ENCODE data around the gene TCEANC.
"Not testable (repeated sequence)": the region's sequence is repeated elsewhere in the genome, so short reads cannot be mapped to it uniquely, and the experiment has no call there.

TCEANC gene

DNA sequence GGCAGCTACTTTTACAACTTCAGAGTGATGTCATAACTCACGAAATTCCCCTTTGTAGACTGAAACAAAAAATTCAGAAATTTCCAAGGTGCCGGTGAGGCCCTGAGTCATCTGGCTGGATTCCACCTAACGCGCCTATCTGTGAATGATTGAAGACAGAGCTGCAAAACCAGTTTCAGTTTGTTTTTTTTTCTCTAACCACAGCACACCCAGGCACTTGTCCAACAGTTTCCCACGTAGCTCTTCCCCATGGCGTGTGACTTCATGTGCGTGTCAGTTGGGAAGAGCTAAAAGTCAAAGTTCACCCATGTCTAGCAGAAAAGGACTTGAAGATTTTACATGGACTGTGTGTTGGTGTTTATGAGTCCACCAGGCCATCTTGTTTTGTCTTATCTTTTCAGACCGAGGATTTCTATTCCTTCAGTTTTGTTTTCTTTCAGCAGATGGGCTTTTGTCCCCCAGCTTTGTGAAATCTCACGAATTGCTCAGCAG lies 16.4 kb downstream of the TCEANC start:
- TF ChIP-seq CTCF (IDR thresholded peaks at IDR 0.05; ENCODE audit: borderline replicate concordance, insufficient read depth, low read depth, low read length) = no peak
- H3K4me3 ChIP-seq (ENCODE audit: low read depth, low read length) = peak overlapping the region; percentile 29

GRCh38 chrX:13669755-13670154 lies 16.8 kb downstream of the TCEANC start:
- H3K4me3 ChIP-seq (ENCODE audit: low read depth, low read length) = not testable (repeated sequence)

DNA sequence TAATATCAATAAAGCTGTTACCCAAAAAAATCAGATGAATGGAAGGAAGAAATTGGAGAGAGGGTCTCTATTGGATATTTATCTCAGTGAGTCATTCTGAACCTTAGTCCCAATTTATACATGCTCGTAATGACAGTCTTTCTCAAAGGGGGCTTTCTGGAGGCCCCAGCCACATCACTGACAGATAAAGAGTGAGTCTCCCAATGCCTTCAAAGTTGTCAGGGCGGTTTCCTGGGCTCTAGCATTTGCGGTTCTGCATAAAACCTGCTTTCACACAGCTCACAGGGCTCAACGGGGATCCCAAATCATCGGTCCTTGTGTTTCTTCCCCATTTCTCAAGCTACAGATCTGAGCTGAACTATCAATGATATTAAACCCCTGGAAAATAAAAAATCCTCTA lies 17.3 kb downstream of the TCEANC start:
- no peak overlapping the region for H3K4me3 ChIP-seq (ENCODE audit: low read depth, low read length)
- TF ChIP-seq CTCF (IDR thresholded peaks at IDR 0.05; ENCODE audit: borderline replicate concordance, insufficient read depth, low read depth, low read length) = no peak

DNA sequence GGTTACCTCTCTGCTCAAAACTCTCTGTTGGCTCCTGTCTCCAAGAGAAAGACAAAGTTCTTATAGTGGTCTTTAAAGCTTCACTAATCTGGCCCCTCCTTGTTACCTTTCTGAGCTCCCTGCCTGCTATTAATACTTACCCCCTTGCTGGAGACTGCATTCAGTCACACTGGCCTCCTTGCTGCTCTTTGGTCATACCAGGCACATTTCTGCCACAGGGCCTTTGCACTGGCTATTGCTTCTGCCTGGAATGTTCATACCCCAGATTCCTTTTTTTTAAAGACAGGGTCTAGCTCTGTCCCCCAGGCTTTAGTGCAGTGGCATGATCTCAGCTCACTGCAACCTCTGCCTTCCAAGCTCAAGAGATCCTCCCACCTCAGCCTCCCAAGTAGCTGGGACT lies 20.1 kb downstream of the TCEANC start:
- no peak overlapping the region for H3K4me3 ChIP-seq (ENCODE audit: low read depth, low read length)
- no peak for TF ChIP-seq CTCF (IDR thresholded peaks at IDR 0.05; ENCODE audit: borderline replicate concordance, insufficient read depth, low read depth, low read length)

- TF ChIP-seq CTCF (IDR thresholded peaks at IDR 0.05; ENCODE audit: borderline replicate concordance, insufficient read depth, low read depth, low read length) = no peak
- H3K4me3 ChIP-seq (ENCODE audit: low read depth, low read length) = no peak overlapping the region
Observed at GRCh38 chrX:13676885-13677284, 23.9 kb downstream of the TCEANC start.

GRCh38 chrX:13679700-13680099 lies 26.8 kb downstream of the TCEANC start:
- H3K4me3 ChIP-seq (ENCODE audit: low read depth, low read length) = not testable (repeated sequence)

DNA sequence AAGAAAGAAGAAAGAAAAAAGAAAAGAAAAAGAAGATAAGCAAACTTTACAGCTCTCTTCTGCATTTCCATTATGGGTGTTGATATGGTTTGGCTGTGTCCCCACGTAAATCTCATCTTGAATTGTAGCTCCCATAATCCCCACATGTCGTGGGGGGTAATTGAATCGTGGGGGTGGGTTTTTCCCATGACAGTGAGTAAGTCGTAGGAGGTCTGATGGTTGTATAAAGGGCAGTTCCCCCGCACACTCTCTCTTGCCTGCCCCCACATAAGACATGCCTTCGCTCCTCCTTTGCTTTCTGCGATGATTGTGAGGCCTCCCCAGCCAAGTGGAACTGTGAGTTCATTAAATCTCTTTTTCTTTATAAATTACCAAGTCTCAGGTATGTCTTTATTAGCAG lies 28.7 kb downstream of the TCEANC start:
- no peak for TF ChIP-seq CTCF (IDR thresholded peaks at IDR 0.05; ENCODE audit: borderline replicate concordance, insufficient read depth, low read depth, low read length)

DNA sequence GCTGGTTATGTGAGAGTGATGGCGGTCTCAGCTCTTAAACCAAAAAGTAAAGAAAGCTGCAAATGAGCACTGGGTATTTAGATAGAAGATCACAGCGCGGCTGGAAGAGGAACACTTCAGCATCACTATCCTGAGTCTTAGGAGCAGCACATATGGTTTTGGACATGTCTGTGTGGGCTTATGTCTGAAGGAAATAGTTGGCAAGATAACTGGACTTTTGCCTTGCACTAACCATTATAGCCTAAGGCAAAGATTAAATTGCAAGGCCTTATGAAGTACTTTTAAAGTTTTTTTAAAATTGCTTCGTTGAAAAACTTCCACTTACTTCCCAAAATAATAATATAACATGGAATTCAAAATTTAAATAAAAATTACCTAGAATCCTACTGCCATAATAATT lies 31.4 kb downstream of the TCEANC start:
- TF ChIP-seq CTCF (IDR thresholded peaks at IDR 0.05; ENCODE audit: borderline replicate concordance, insufficient read depth, low read depth, low read length) = no peak

More for the DNA sequence above, 28.7 kb downstream of the TCEANC start:
- no peak overlapping the region for H3K4me3 ChIP-seq (ENCODE audit: low read depth, low read length)

More for the DNA sequence above, 31.4 kb downstream of the TCEANC start:
- no peak overlapping the region for H3K4me3 ChIP-seq (ENCODE audit: low read depth, low read length)

Data from GM12875 (cell line).